HEK293 (cell line): ENCODE measurements around the gene OVCH2.

Source experiments
- CTCF ChIA-PET: fragments of 350-600 bp; formaldehyde crosslinking; extraction: SDS; loops from one replicate; lab custom pipeline; 2021; ENCODE audit warnings: antibody characterized with exemption; lab: Yijun Ruan, JAX
- POLR2A ChIA-PET: fragments of 300-600 bp; formaldehyde crosslinking; extraction: SDS; loops from one replicate; lab custom pipeline; 2020; ENCODE audit warnings: antibody characterized with exemption, inconsistent platforms; lab: Yijun Ruan, JAX
- H3K27ac ChIP-seq: fragments of 200-500 bp; sonication (Bioruptor generic); 2 replicates; pipeline ENCODE4 v1.5.1; 2014; ENCODE audit warnings: low read depth, low read length, control low read depth, inconsistent platforms; ENCODE audit errors: extremely low read depth
- H3K36me3 ChIP-seq, 2 experiments: fragments of 200-500 bp in 1 of 2; sonication (Bioruptor generic) in 1 of 2; 1 replicate in 1 of 2; 2 replicates in 1 of 2; pipeline ENCODE4 v1.5.1; 2014 to 2017; ENCODE audit warnings: inconsistent platforms in 2 of 2, low read length in 2 of 2; ENCODE audit not compliant: control insufficient read depth in 2 of 2, insufficient read depth in 1 of 2
- H3K4me1 ChIP-seq: fragments of 200-500 bp; sonication (Bioruptor generic); 2 replicates; pipeline ENCODE4 v1.5.1; 2014; ENCODE audit warnings: mild to moderate bottlenecking, low read length, inconsistent platforms; ENCODE audit not compliant: control insufficient read depth, insufficient read depth
- H3K4me3 ChIP-seq: 2 replicates; pipeline ENCODE4 v1.5.1; 2011; ENCODE audit warnings: low read depth, mild to moderate bottlenecking, control low read depth, low read length, moderate library complexity
- H3K9me3 ChIP-seq: fragments of 200-500 bp; sonication (Bioruptor generic); 2 replicates; pipeline ENCODE4 v1.5.1; 2014; ENCODE audit warnings: low read depth, low read length, inconsistent platforms; ENCODE audit not compliant: control insufficient read depth, insufficient read depth
- EGR2 ChIP-seq: fragments of 450-650 bp; formaldehyde crosslinking; IDR thresholded peaks from 2 replicates; pipeline ENCODE4 v1.5.1; 2016; ENCODE audit warnings: low read depth, missing biosample characterization, missing genetic modification characterization
- FEZF1 ChIP-seq: fragments of 450-650 bp; formaldehyde crosslinking; IDR thresholded peaks from 2 replicates; pipeline ENCODE4 v1.5.1; 2016; ENCODE audit warnings: missing biosample characterization, missing genetic modification characterization
- GLI2 ChIP-seq: fragments of 450-650 bp; formaldehyde crosslinking; IDR thresholded peaks from 2 replicates; pipeline ENCODE4; 2017; ENCODE audit warnings: missing biosample characterization, missing genetic modification characterization, low read depth, borderline replicate concordance
- HOXA7 ChIP-seq: sonication (generic); formaldehyde crosslinking; IDR thresholded peaks from 2 replicates; pipeline ENCODE4 v1.8.1; 2022; ENCODE audit warnings: missing genetic modification reagents, borderline replicate concordance
- KLF16 ChIP-seq: fragments of 450-650 bp; formaldehyde crosslinking; IDR thresholded peaks from 2 replicates; pipeline ENCODE4 v1.5.1; 2017; ENCODE audit warnings: missing biosample characterization, missing genetic modification characterization
- KLF8 ChIP-seq: fragments of 450-650 bp; formaldehyde crosslinking; IDR thresholded peaks from 2 replicates; pipeline ENCODE4 v1.5.1; 2016; ENCODE audit warnings: missing biosample characterization, missing genetic modification characterization
- MEIS1 ChIP-seq: sonication (generic); formaldehyde crosslinking; IDR thresholded peaks from 2 replicates; pipeline ENCODE4 v1.8.1; 2022; ENCODE audit warnings: missing genetic modification reagents, mild to moderate bottlenecking, borderline replicate concordance
- OVOL3 ChIP-seq: fragments of 450-650 bp; formaldehyde crosslinking; IDR thresholded peaks from 2 replicates; pipeline ENCODE4 v1.5.1; 2016; ENCODE audit warnings: missing biosample characterization, missing genetic modification characterization
- SP3 ChIP-seq: fragments of 450-650 bp; formaldehyde crosslinking; IDR thresholded peaks from 2 replicates; pipeline ENCODE4 v1.5.1; 2016; ENCODE audit warnings: missing biosample characterization, missing genetic modification characterization
- TCF7L2 ChIP-seq: IDR thresholded peaks from 2 replicates; pipeline ENCODE4 v1.6.1; 2011; ENCODE audit warnings: low read depth, mild to moderate bottlenecking, inconsistent platforms, low read length, moderate library complexity, borderline replicate concordance
- ZBTB21 ChIP-seq: fragments of 450-650 bp; formaldehyde crosslinking; IDR thresholded peaks from 2 replicates; pipeline ENCODE4 v1.5.1; 2017; ENCODE audit warnings: missing biosample characterization, missing genetic modification characterization
- ZBTB7A ChIP-seq: fragments of 450-650 bp; formaldehyde crosslinking; IDR thresholded peaks from 2 replicates; pipeline ENCODE4 v1.5.1; 2016; ENCODE audit warnings: low read depth, missing biosample characterization, missing genetic modification characterization
- ZBTB8A ChIP-seq: fragments of 450-650 bp; formaldehyde crosslinking; IDR thresholded peaks from 2 replicates; pipeline ENCODE4 v1.5.1; 2016; ENCODE audit warnings: missing biosample characterization, missing genetic modification characterization
- ZNF132 ChIP-seq: fragments of 450-650 bp; formaldehyde crosslinking; IDR thresholded peaks from 2 replicates; pipeline ENCODE4 v1.5.1; 2017; ENCODE audit warnings: missing biosample characterization, missing genetic modification characterization, borderline replicate concordance
- ZNF146 ChIP-seq: fragments of 450-650 bp; formaldehyde crosslinking; IDR thresholded peaks from 2 replicates; pipeline ENCODE4 v1.5.1; 2016; ENCODE audit warnings: missing biosample characterization, missing genetic modification characterization
- ZNF223 ChIP-seq: fragments of 450-650 bp; formaldehyde crosslinking; IDR thresholded peaks from 2 replicates; pipeline ENCODE4 v1.5.1; 2016; ENCODE audit warnings: missing biosample characterization, missing genetic modification characterization
- ZNF292 ChIP-seq: fragments of 450-650 bp; formaldehyde crosslinking; IDR thresholded peaks from 2 replicates; pipeline ENCODE4 v1.5.1; 2016; ENCODE audit warnings: low read depth, missing biosample characterization, missing genetic modification characterization, borderline replicate concordance
- ZNF311 ChIP-seq: fragments of 450-650 bp; formaldehyde crosslinking; IDR thresholded peaks from 2 replicates; pipeline ENCODE4 v1.5.1; 2017; ENCODE audit warnings: missing biosample characterization, missing genetic modification characterization, borderline replicate concordance
- ZNF366 ChIP-seq: fragments of 450-650 bp; formaldehyde crosslinking; conservative IDR thresholded peaks from 2 replicates; pipeline ENCODE4 v1.5.1; 2016; ENCODE audit warnings: missing biosample characterization, missing genetic modification characterization
- ZNF521 ChIP-seq: fragments of 450-650 bp; formaldehyde crosslinking; IDR thresholded peaks from 2 replicates; pipeline ENCODE4 v1.5.1; 2017; ENCODE audit warnings: missing biosample characterization, mild to moderate bottlenecking, missing genetic modification characterization
- ZNF629 ChIP-seq: fragments of 450-650 bp; formaldehyde crosslinking; IDR thresholded peaks from 2 replicates; pipeline ENCODE4 v1.5.1; 2017; ENCODE audit warnings: missing biosample characterization, missing genetic modification characterization
- ZNF701 ChIP-seq: fragments of 450-650 bp; formaldehyde crosslinking; IDR thresholded peaks from 2 replicates; pipeline ENCODE4 v1.5.1; 2016; ENCODE audit warnings: missing biosample characterization, missing genetic modification characterization
- ZNF837 ChIP-seq: fragments of 450-650 bp; formaldehyde crosslinking; IDR thresholded peaks from 2 replicates; pipeline ENCODE4 v1.5.1; 2016; ENCODE audit warnings: missing biosample characterization, missing genetic modification characterization
- TF ChIP-seq, protein P1 (sequence below): fragments of 450-650 bp; formaldehyde crosslinking; IDR thresholded peaks from 2 replicates; pipeline ENCODE4 v1.5.1; 2017; ENCODE audit warnings: missing biosample characterization, missing genetic modification characterization
- TF ChIP-seq, protein P2 (sequence below): fragments of 450-650 bp; formaldehyde crosslinking; IDR thresholded peaks from 2 replicates; pipeline ENCODE4 v1.5.1; 2016; ENCODE audit warnings: missing biosample characterization, missing genetic modification characterization, low read depth
- TF ChIP-seq, protein P3 (sequence below): fragments of 450-650 bp; formaldehyde crosslinking; IDR thresholded peaks from 2 replicates; pipeline ENCODE4; 2016; ENCODE audit warnings: missing biosample characterization, missing genetic modification characterization
- TF ChIP-seq, protein P4 (sequence below): IDR thresholded peaks from 2 replicates; pipeline ENCODE4 v1.6.1; 2011; ENCODE audit warnings: mild to moderate bottlenecking, low read depth, low read length, borderline replicate concordance
- TF ChIP-seq, protein P5 (sequence below): fragments of 450-650 bp; formaldehyde crosslinking; IDR thresholded peaks from 2 replicates; pipeline ENCODE4 v1.5.1; 2016; ENCODE audit warnings: missing biosample characterization, missing genetic modification characterization

The OVCH2 gene

DNA sequence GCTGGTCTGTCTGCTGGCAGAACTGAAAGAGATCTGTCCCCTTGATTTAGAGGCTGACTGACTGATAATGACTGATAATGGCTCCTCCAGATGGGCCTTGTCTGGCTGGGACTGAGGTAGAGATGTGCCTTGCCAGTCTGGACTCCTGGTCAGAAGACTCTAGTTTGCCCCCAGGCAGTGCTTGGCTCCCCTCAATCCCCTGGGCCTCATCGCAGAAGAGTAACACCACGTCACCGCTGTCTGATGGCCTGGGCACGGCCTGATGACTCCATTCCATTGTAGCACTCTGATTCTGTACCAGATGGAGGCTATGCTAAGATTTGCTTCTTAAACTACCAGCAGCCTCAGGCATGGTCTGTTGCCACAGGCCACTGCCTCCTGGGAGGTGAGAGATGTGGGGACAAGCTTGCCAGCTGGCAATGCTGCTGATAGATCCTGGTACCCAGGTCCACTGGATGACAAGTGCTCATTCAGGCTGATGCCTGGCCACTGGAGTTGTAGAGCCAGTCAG lies 52.0 kb downstream of the OVCH2 start:
- POLR2A ChIA-PET: no interaction called here

DNA sequence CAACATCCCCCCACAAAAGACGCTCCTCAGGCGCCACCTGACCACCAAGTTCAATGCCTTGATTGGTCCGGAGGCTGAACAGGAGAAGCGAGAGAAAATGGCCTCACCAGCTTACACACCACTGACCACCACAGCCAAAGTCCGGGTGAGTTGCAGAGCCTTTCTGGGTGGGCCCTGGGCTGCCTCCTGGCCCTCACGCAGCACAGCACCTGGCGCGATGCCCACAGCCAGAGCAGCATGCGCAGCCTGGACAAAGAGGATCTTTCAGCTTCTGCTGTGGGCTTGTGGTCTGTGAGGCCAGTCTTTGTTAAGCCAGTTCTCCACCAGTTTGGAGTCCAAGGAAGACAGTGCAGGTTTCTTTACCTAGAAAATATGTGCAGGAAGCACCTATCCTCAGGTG lies 54.6 kb downstream of the OVCH2 start:
- POLR2A ChIA-PET: no interaction called here
- CTCF ChIA-PET: interaction anchor here (0.5 to 6.7 kb wide), 5 partner anchors 14 to 199 kb away, joined by 3 to 124 read pairs (median 4); no protein-coding TSS in a partner anchor
- Histone ChIP-seq H3K27ac (no peak overlapping the region), H3K36me3 (peaks cover 0 to 74% of the 10 kb centered on the region in 2 experiments; a peak in 1 of 3 replicates), H3K9me3 (no peaks in the 10 kb centered on the region), H3K4me1 (no peaks in the 10 kb centered on the region), H3K4me3 (no peak overlapping the region)
- no peak for TF ChIP-seq ZBTB21 (tag by site-specific recombination)
- no peak for TF ChIP-seq HOXA7 (CRISPR knock-in tag)
- TF ChIP-seq, protein P1, sequence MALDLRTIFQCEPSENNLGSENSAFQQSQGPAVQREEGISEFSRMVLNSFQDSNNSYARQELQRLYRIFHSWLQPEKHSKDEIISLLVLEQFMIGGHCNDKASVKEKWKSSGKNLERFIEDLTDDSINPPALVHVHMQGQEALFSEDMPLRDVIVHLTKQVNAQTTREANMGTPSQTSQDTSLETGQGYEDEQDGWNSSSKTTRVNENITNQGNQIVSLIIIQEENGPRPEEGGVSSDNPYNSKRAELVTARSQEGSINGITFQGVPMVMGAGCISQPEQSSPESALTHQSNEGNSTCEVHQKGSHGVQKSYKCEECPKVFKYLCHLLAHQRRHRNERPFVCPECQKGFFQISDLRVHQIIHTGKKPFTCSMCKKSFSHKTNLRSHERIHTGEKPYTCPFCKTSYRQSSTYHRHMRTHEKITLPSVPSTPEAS (tag by site-specific recombination): no peak
- TF ChIP-seq FEZF1 (tag by site-specific recombination): no peak
- no peak for TF ChIP-seq ZNF366 (tag by site-specific recombination)
- no peak for TF ChIP-seq ZBTB7A (tag by site-specific recombination)
- TF ChIP-seq ZNF146 (tag by site-specific recombination): no peak
- no peak for TF ChIP-seq SP3
- TF ChIP-seq KLF8: no peak
- no peak for TF ChIP-seq TCF7L2
- no peak for TF ChIP-seq GLI2 (tag by site-specific recombination)
- TF ChIP-seq KLF16: no peak
- TF ChIP-seq ZBTB8A: no peak
- TF ChIP-seq, protein P2, sequence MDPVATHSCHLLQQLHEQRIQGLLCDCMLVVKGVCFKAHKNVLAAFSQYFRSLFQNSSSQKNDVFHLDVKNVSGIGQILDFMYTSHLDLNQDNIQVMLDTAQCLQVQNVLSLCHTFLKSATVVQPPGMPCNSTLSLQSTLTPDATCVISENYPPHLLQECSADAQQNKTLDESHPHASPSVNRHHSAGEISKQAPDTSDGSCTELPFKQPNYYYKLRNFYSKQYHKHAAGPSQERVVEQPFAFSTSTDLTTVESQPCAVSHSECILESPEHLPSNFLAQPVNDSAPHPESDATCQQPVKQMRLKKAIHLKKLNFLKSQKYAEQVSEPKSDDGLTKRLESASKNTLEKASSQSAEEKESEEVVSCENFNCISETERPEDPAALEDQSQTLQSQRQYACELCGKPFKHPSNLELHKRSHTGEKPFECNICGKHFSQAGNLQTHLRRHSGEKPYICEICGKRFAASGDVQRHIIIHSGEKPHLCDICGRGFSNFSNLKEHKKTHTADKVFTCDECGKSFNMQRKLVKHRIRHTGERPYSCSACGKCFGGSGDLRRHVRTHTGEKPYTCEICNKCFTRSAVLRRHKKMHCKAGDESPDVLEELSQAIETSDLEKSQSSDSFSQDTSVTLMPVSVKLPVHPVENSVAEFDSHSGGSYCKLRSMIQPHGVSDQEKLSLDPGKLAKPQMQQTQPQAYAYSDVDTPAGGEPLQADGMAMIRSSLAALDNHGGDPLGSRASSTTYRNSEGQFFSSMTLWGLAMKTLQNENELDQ (tag by site-specific recombination): no peak

More for the DNA sequence above, 52.0 kb downstream of the OVCH2 start:
- no peak overlapping the region for H3K4me3 ChIP-seq
- H3K9me3 ChIP-seq: no peaks in the 10 kb centered on the region
- CTCF ChIA-PET: interaction anchor here (1.2 to 6.7 kb wide), 2 partner anchors 82 to 556 kb away, joined by 4 to 124 read pairs; no protein-coding TSS in a partner anchor
- TF ChIP-seq ZNF292 (tag by site-specific recombination) (no peak), ZNF132 (tag by site-specific recombination) (no peak), OVOL3 (no peak), ZNF311 (tag by site-specific recombination) (no peak), MEIS1 (no peak), ZNF223 (tag by site-specific recombination) (no peak), EGR2 (tag by site-specific recombination) (no peak), ZNF521 (tag by site-specific recombination) (no peak), ZNF629 (tag by site-specific recombination) (no peak), ZNF701 (tag by site-specific recombination) (no peak), ZNF837 (tag by site-specific recombination) (no peak), KLF8 (no peak)
- TF ChIP-seq, protein P3, sequence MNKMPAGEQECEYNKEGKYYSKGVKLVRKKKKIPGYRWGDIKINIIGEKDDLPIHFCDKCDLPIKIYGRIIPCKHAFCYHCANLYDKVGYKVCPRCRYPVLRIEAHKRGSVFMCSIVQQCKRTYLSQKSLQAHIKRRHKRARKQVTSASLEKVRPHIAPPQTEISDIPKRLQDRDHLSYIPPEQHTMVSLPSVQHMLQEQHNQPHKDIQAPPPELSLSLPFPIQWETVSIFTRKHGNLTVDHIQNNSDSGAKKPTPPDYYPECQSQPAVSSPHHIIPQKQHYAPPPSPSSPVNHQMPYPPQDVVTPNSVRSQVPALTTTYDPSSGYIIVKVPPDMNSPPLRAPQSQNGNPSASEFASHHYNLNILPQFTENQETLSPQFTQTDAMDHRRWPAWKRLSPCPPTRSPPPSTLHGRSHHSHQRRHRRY (tag by site-specific recombination): no peak
- TF ChIP-seq, protein P4, sequence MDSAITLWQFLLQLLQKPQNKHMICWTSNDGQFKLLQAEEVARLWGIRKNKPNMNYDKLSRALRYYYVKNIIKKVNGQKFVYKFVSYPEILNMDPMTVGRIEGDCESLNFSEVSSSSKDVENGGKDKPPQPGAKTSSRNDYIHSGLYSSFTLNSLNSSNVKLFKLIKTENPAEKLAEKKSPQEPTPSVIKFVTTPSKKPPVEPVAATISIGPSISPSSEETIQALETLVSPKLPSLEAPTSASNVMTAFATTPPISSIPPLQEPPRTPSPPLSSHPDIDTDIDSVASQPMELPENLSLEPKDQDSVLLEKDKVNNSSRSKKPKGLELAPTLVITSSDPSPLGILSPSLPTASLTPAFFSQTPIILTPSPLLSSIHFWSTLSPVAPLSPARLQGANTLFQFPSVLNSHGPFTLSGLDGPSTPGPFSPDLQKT: no peak
- TF ChIP-seq, protein P5, sequence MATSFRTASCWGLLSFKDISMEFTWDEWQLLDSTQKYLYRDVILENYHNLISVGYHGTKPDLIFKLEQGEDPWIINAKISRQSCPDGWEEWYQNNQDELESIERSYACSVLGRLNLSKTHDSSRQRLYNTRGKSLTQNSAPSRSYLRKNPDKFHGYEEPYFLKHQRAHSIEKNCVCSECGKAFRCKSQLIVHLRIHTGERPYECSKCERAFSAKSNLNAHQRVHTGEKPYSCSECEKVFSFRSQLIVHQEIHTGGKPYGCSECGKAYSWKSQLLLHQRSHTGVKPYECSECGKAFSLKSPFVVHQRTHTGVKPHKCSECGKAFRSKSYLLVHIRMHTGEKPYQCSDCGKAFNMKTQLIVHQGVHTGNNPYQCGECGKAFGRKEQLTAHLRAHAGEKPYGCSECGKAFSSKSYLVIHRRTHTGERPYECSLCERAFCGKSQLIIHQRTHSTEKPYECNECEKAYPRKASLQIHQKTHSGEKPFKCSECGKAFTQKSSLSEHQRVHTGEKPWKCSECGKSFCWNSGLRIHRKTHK (tag by site-specific recombination): no peak
- TF ChIP-seq, all 188 proteins: peak for 0
- Histone ChIP-seq H3K4me1 (no peaks in the 10 kb centered on the region), H3K36me3 (peaks cover 0 to 63% of the 10 kb centered on the region in 2 experiments; a peak in 1 of 3 replicates), H3K27ac (no peak overlapping the region)
